HG02798 (cell line): ENCODE measurements around the gene ACER3.

Source experiments
- ATAC-seq: cut with Tn5 transposase; IDR thresholded peaks from one replicate; pipeline ENCODE4 v1.9.1; 2021; ENCODE audit warnings: mild to moderate bottlenecking; ENCODE audit not compliant: unreplicated experiment, poor library complexity

Gene ACER3

GRCh38 chr11:77069969-77070582 lies 209.4 kb downstream of the ACER3 start:
- no peak for ATAC-seq

- ATAC-seq = no peak
Observed at GRCh38 chr11:77071077-77071476, 210.4 kb downstream of the ACER3 start.

GRCh38 chr11:77071671-77072605 lies 211.2 kb downstream of the ACER3 start:
- no peak for ATAC-seq

GRCh38 chr11:77072851-77073327 lies 212.2 kb downstream of the ACER3 start:
- no peak for ATAC-seq

GRCh38 chr11:77073328-77074001 lies 212.7 kb downstream of the ACER3 start:
- ATAC-seq = no peak

GRCh38 chr11:77074205-77074604 lies 213.5 kb downstream of the ACER3 start:
- no peak for ATAC-seq

- no peak for ATAC-seq
Observed at GRCh38 chr11:77074626-77075221, 214.0 kb downstream of the ACER3 start.

GRCh38 chr11:77075425-77075905 lies 214.7 kb downstream of the ACER3 start:
- ATAC-seq = no peak
